Measurements from ENCODE around the gene RPS6KA3. TPM values are rescaled to one million over a fixed set of nuclear protein-coding genes. Genes with fewer than 3 reads are reported as not detected.

RPS6KA3 gene
- total RNA-seq, 4 donors from 2014 or later = 39.5 to 90.3 (median 55.1) TPM

- DNase-seq (ENCODE audit: low spot score) (no peak), ATAC-seq (ENCODE audit: low FRiP score) (no peak)
- TF ChIP-seq, protein P1, sequence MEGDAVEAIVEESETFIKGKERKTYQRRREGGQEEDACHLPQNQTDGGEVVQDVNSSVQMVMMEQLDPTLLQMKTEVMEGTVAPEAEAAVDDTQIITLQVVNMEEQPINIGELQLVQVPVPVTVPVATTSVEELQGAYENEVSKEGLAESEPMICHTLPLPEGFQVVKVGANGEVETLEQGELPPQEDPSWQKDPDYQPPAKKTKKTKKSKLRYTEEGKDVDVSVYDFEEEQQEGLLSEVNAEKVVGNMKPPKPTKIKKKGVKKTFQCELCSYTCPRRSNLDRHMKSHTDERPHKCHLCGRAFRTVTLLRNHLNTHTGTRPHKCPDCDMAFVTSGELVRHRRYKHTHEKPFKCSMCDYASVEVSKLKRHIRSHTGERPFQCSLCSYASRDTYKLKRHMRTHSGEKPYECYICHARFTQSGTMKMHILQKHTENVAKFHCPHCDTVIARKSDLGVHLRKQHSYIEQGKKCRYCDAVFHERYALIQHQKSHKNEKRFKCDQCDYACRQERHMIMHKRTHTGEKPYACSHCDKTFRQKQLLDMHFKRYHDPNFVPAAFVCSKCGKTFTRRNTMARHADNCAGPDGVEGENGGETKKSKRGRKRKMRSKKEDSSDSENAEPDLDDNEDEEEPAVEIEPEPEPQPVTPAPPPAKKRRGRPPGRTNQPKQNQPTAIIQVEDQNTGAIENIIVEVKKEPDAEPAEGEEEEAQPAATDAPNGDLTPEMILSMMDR (IDR thresholded peaks at IDR 0.05) = no peak
Measured at GRCh38 chrX:20101934-20102581, 164.7 kb downstream of the RPS6KA3 start.

Small RNA genes within 50 kb of the gene (small RNA-seq; reads per million reads assigned to genes)
- gene RF00493 (43.3 reads per million, percentile 95 among the genes with 10 or more reads in this experiment), gene RF00494 (not detected)

Other genes with a start within 250 kb of the RPS6KA3 start
- gene MAP7D2, start 150.0 kb downstream of the RPS6KA3 start, total RNA-seq = under 1 TPM in 2 of 4 donors, not detected in 2; 0.19 to 0.38 TPM
- 10 to 100 TPM; 37.5 to 62.1 (median 55.2) TPM for gene EIF1AX, start 125.1 kb downstream of the RPS6KA3 start, total RNA-seq

All from omental fat pad (tissue), 4 donors.